ENCODE measurements around the gene PHF5A. TPM values are rescaled to one million over a fixed set of nuclear protein-coding genes. Genes with fewer than 3 reads are reported as not detected.

The PHF5A gene
- total and polyA plus RNA-seq, 10 of the 15 experiments (the other 5 are each of a cell fraction or from before 2014, with no cell fraction given), result 40.5 to 115 (median 79.2) TPM

DNA sequence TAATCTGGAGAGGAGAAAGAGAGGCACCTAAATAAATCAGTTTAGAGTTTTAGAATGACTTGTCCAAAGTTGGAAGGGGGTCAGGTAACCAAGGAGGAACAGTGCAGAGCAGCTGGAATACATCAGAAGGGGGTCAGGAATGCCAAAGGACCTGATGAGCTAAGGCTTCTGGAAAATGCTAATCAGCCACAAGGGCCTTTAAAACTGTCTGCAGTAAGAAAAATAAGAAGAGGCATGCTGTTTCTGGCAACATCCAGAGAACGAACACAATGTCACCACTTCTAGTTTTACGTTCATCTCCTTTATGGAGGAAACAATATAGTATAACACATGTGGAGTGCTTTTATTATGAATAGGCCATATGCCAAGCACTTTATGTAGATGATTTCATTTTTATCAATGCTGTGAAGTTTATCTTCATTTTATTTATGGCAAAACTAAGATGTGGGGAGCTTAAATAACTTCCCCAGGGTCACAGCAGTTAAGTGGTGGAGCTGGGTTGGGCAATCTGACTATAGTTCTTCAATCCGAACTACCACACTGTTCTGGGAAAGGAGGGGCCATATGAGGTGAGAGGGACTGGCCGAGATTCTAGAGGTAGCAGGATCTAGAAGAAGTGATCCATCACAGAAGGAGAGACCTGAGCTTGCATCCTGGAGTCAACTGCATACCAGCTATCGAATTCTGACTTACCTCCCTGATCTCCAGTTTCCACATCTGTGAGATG lies 23.0 kb upstream of the PHF5A start (continued):
- TF ChIP-seq, protein P1, sequence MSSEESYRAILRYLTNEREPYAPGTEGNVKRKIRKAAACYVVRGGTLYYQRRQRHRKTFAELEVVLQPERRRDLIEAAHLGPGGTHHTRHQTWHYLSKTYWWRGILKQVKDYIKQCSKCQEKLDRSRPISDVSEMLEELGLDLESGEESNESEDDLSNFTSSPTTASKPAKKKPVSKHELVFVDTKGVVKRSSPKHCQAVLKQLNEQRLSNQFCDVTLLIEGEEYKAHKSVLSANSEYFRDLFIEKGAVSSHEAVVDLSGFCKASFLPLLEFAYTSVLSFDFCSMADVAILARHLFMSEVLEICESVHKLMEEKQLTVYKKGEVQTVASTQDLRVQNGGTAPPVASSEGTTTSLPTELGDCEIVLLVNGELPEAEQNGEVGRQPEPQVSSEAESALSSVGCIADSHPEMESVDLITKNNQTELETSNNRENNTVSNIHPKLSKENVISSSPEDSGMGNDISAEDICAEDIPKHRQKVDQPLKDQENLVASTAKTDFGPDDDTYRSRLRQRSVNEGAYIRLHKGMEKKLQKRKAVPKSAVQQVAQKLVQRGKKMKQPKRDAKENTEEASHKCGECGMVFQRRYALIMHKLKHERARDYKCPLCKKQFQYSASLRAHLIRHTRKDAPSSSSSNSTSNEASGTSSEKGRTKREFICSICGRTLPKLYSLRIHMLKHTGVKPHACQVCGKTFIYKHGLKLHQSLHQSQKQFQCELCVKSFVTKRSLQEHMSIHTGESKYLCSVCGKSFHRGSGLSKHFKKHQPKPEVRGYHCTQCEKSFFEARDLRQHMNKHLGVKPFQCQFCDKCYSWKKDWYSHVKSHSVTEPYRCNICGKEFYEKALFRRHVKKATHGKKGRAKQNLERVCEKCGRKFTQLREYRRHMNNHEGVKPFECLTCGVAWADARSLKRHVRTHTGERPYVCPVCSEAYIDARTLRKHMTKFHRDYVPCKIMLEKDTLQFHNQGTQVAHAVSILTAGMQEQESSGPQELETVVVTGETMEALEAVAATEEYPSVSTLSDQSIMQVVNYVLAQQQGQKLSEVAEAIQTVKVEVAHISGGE (CRISPR knock-in tag; IDR thresholded peaks at IDR 0.05), result no peak

DNA sequence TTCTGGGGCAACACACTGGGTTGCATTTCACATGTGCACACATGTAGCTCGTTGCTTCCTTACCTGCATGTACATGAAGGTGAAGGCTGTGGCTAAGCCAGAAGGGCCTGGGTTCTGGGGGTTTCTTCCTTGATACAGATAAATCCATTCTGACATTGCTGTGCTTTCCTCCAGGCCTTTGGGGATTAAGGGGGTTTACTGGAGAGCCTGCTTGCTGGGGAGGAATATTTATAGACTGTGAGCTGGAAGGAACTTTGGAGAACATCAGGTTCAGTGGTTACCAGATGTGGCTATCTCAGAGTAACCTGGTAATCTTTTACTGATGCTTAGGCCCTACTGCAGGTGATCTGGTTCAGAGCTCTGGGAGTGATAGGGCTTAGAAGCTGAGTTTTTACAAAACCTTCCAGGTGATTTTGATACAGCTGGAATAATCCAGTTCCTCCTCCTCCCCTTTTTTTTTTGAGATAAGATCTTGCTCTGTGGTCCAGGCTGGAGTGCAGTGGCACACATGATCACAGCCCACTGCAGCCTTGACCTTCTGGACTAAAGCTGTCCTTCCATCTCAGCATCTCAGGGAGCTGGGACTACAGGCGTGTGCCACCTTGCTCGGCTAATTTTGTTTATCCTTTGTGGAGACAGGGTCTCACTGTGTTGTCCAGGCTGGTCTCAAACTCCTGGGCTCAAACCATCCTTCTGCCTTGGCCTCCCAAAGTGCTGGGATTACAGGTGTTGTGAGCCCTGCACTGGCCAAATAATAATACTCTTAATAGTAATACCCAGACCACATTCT lies 20.3 kb upstream of the PHF5A start:
- FAIRE-seq (no peak), ATAC-seq (no peak), DNase-seq (ENCODE audit: low read depth, low spot score) (no peak)
- intact Hi-C loops (cut with micrococcal nuclease; ENCODE audit: unreplicated experiment), result no loop called here
- no peak overlapping the region for H3K27ac ChIP-seq (ENCODE audit: control insufficient read depth, insufficient read depth)
- CTCF ChIA-PET, result interaction anchor here (0.6 to 1.6 kb wide), 3 partner anchors 10 to 88 kb away, joined by 3 to 4 read pairs (median 3); no protein-coding TSS in a partner anchor
- no peaks in the 10 kb centered on the region for H3K4me1 ChIP-seq (ENCODE audit: control insufficient read depth, insufficient read depth, low read length)
- no peak overlapping the region for H3K4me2 ChIP-seq (ENCODE audit: control insufficient read depth, insufficient read depth)
- peaks cover 3% of the 10 kb centered on the region for H4K20me1 ChIP-seq (ENCODE audit: control insufficient read depth, insufficient read depth)
- SMC1A ChIA-PET (ENCODE audit: uncharacterized antibody, unreplicated experiment), result interaction anchor here (0.6 to 1.7 kb wide), 7 partner anchors 9 to 85 kb away, joined by 3 to 7 read pairs (median 3); no protein-coding TSS in a partner anchor
- POLR2A ChIA-PET, result interaction anchor here (1.3 kb wide), 1 partner anchor 37 kb away, joined by 4 read pairs; no protein-coding TSS in a partner anchor
- no TSS peak for BruUV-seq (replicated peaks)
- H3K27me3 ChIP-seq (replicated peaks in 1 of 2; ENCODE audit: control insufficient read depth in 2 of 2, insufficient read depth in 2 of 2, low read length in 1 of 2), result no peaks in the 10 kb centered on the region
- WGBS (ENCODE audit: insufficient coverage, insufficient replicate concordance, low lambda C conversion rate, missing lambda C conversion rate), result 68% methylated on average over 3 of the region's 3 CpGs
- H3K9ac ChIP-seq (ENCODE audit: control insufficient read depth, insufficient read depth, low read length), result no peak overlapping the region
- in situ Hi-C loops (cut with MboI), result no loop called here
- RAD21 ChIA-PET (ENCODE audit: unreplicated experiment), result interaction anchor here (0.8 kb wide), 1 partner anchor 12 kb away, joined by 3 read pairs; no protein-coding TSS in a partner anchor
- no peaks in the 10 kb centered on the region for H3K9me3 ChIP-seq (replicated peaks; ENCODE audit: control insufficient read depth, insufficient read depth, low read length)
- peaks cover 2 to 6% of the 10 kb centered on the region in 2 experiments; a peak in 3 of 4 replicates for H3K36me3 ChIP-seq (ENCODE audit: control insufficient read depth in 2 of 2, insufficient read depth in 2 of 2, low read length in 1 of 2)
- peaks cover 53% of the 10 kb centered on the region for H3K79me2 ChIP-seq (ENCODE audit: control insufficient read depth, insufficient read depth, low read length)
- H2AFZ ChIP-seq (ENCODE audit: control insufficient read depth, low read depth, low read length), result no peak overlapping the region
- no peak overlapping the region for H3K4me3 ChIP-seq
- TF ChIP-seq, protein P2, sequence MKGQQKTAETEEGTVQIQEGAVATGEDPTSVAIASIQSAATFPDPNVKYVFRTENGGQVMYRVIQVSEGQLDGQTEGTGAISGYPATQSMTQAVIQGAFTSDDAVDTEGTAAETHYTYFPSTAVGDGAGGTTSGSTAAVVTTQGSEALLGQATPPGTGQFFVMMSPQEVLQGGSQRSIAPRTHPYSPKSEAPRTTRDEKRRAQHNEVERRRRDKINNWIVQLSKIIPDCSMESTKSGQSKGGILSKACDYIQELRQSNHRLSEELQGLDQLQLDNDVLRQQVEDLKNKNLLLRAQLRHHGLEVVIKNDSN (IDR thresholded peaks at IDR 0.05; ENCODE audit: borderline replicate concordance, extremely low read length, insufficient read depth, low read depth, low read length), result no peak
- TF ChIP-seq, protein P3, sequence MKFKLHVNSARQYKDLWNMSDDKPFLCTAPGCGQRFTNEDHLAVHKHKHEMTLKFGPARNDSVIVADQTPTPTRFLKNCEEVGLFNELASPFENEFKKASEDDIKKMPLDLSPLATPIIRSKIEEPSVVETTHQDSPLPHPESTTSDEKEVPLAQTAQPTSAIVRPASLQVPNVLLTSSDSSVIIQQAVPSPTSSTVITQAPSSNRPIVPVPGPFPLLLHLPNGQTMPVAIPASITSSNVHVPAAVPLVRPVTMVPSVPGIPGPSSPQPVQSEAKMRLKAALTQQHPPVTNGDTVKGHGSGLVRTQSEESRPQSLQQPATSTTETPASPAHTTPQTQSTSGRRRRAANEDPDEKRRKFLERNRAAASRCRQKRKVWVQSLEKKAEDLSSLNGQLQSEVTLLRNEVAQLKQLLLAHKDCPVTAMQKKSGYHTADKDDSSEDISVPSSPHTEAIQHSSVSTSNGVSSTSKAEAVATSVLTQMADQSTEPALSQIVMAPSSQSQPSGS (IDR thresholded peaks at IDR 0.05; ENCODE audit: low read length), result no peak
- TF ChIP-seq SUZ12 (IDR thresholded peaks at IDR 0.05; ENCODE audit: unreplicated experiment) (no peak), ZSCAN29 (IDR thresholded peaks at IDR 0.05) (no peak), TCF7 (IDR thresholded peaks at IDR 0.05; ENCODE audit: borderline replicate concordance) (no peak), HDAC6 (IDR thresholded peaks at IDR 0.05; ENCODE audit: unreplicated experiment) (no peak), LARP7 (IDR thresholded peaks at IDR 0.05) (no peak), EZH2 (IDR thresholded peaks at IDR 0.05; ENCODE audit: borderline replicate concordance, control insufficient read depth, low read depth, low read length) (no peak)
- TF ChIP-seq, protein P4, sequence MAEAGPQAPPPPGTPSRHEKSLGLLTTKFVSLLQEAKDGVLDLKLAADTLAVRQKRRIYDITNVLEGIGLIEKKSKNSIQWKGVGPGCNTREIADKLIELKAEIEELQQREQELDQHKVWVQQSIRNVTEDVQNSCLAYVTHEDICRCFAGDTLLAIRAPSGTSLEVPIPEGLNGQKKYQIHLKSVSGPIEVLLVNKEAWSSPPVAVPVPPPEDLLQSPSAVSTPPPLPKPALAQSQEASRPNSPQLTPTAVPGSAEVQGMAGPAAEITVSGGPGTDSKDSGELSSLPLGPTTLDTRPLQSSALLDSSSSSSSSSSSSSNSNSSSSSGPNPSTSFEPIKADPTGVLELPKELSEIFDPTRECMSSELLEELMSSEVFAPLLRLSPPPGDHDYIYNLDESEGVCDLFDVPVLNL (IDR thresholded peaks at IDR 0.05; ENCODE audit: low read depth, low read length), result no peak
